Adrenal gland (tissue), 5 donors: ENCODE results near the gene LORICRIN.

Experiments
- POLR2A ChIP-seq, 2 donors: fragments of 450-650 bp; IDR thresholded peaks; one replicate each; pipeline ENCODE4 v1.6.1; 2017; ENCODE audit warnings: antibody characterized with exemption in 2 of 2, mild to moderate bottlenecking in 2 of 2, moderate library complexity in 1 of 2
- TF ChIP-seq, protein P1 (sequence below), 6 experiments: fragments of 450-650 bp in 4 of 6; fragments of 200-600 bp in 2 of 6; sonication (generic) in 1 of 6; IDR thresholded peaks; 1 replicate in 5 of 6; 2 replicates in 1 of 6; pipeline versions ENCODE4 v1.5.1 to v1.8.0; 2016 to 2021; ENCODE audit warnings: antibody characterized with exemption in 6 of 6, mild to moderate bottlenecking in 2 of 6, moderate library complexity in 1 of 6
- donor health status: DM: no; HTN: no; CAD: no.

DNA sequence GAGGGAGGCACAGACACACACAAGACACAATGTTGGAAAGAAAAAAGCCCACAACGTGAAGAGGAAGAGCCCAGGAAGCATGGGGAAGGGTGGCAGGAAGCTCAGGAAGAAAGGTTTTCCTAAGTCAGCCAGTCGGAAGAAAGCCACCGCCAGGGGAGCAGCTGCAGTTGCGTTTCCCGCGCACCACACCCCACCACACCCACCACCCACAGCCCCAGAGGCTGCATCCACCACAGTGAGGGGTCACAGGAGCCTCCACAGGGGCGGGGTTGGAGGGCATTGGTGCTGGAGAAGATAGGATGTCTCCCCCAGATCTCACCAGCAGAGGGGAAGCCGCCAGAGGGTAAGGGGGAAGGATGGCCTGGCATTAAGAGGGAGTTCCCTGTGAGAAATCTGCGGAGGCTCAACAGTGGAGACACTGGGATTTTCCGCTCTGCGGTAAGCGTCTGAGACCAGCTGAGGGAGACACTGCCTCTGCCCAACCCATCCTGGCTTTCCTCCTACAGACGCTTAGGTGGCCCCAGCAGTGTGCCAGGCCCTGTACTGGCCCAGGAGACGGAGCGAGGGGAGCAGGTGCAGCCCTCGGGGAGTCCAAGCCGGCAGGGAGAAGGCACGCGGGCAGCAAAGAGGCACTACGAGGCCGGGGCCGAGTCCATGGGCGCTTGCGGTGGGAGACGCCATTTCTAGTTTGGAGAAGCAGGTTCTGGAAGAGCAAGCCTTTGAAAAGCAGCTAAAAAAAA, 33.4 kb downstream of the LORICRIN start:
- TF ChIP-seq, protein P1, sequence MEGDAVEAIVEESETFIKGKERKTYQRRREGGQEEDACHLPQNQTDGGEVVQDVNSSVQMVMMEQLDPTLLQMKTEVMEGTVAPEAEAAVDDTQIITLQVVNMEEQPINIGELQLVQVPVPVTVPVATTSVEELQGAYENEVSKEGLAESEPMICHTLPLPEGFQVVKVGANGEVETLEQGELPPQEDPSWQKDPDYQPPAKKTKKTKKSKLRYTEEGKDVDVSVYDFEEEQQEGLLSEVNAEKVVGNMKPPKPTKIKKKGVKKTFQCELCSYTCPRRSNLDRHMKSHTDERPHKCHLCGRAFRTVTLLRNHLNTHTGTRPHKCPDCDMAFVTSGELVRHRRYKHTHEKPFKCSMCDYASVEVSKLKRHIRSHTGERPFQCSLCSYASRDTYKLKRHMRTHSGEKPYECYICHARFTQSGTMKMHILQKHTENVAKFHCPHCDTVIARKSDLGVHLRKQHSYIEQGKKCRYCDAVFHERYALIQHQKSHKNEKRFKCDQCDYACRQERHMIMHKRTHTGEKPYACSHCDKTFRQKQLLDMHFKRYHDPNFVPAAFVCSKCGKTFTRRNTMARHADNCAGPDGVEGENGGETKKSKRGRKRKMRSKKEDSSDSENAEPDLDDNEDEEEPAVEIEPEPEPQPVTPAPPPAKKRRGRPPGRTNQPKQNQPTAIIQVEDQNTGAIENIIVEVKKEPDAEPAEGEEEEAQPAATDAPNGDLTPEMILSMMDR (IDR thresholded peaks at IDR 0.05): no peak
- no peak for TF ChIP-seq POLR2A (IDR thresholded peaks at IDR 0.05)
